ENCODE measurements around the gene CAB39.
A peak's percentile ranks its signal among the peaks of the same experiment; 100 is the strongest.

The CAB39 gene

DNA sequence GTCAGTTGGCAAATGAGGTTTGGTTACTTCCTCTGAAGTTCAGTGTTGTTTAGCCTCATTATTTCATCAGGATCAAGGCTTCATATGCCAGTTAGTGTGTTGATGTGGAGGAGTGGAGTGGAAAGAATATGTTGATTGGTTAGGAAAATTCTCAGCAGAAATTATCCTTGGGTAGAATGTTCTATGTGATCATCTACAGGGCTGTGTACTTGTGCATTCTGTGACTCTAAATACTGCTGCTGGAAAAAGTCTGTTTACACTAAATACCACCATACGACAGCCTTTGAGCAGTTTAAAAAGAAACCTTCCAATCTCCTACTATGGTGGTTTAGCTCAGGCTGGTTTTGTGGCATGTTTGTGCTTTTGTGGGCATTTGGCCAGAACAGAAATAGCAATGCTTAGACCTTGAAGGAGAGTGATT is 25.8 kb downstream of the CAB39 start:
- peaks cover 64% of the 10 kb centered on the region for H3K4me1 Mint-ChIP-seq (ENCODE audit: low read depth)
- no peaks in the 10 kb centered on the region for H3K9me3 Mint-ChIP-seq
- peak overlapping the region; percentile 18 for H3K4me3 Mint-ChIP-seq
- H3K36me3 Mint-ChIP-seq (ENCODE audit: low read depth): peaks cover 41% of the 10 kb centered on the region
- no peaks in the 10 kb centered on the region for H3K27me3 Mint-ChIP-seq (ENCODE audit: low read depth)
- peak overlapping the region; percentile 56 for H3K27ac Mint-ChIP-seq

- Mint-ChIP-seq H3K4me3 (no peak overlapping the region), H3K36me3 (ENCODE audit: low read depth) (peaks cover 43% of the 10 kb centered on the region), H3K27me3 (ENCODE audit: low read depth) (no peaks in the 10 kb centered on the region), H3K27ac (no peak overlapping the region), H3K4me1 (ENCODE audit: low read depth) (peaks cover 60% of the 10 kb centered on the region), H3K9me3 (no peaks in the 10 kb centered on the region)
These were observed 26.3 kb downstream of the CAB39 start for GRCh38 chr2:230738924-230739323.

- Mint-ChIP-seq H3K9me3 (no peaks in the 10 kb centered on the region), H3K4me3 (no peak overlapping the region), H3K27me3 (ENCODE audit: low read depth) (no peaks in the 10 kb centered on the region), H3K36me3 (ENCODE audit: low read depth) (peaks cover 34% of the 10 kb centered on the region), H3K27ac (peak overlapping the region; percentile 28), H3K4me1 (ENCODE audit: low read depth) (peaks cover 50% of the 10 kb centered on the region)
These were observed 27.3 kb downstream of the CAB39 start for GRCh38 chr2:230739961-230740360.

GRCh38 chr2:230742781-230743180 is 30.1 kb downstream of the CAB39 start:
- peaks cover 47% of the 10 kb centered on the region for H3K36me3 Mint-ChIP-seq (ENCODE audit: low read depth)
- H3K27ac Mint-ChIP-seq: no peak overlapping the region
- H3K4me1 Mint-ChIP-seq (ENCODE audit: low read depth): peaks cover 45% of the 10 kb centered on the region
- H3K4me3 Mint-ChIP-seq: no peak overlapping the region
- H3K9me3 Mint-ChIP-seq: no peaks in the 10 kb centered on the region
- H3K27me3 Mint-ChIP-seq (ENCODE audit: low read depth): no peaks in the 10 kb centered on the region

DNA sequence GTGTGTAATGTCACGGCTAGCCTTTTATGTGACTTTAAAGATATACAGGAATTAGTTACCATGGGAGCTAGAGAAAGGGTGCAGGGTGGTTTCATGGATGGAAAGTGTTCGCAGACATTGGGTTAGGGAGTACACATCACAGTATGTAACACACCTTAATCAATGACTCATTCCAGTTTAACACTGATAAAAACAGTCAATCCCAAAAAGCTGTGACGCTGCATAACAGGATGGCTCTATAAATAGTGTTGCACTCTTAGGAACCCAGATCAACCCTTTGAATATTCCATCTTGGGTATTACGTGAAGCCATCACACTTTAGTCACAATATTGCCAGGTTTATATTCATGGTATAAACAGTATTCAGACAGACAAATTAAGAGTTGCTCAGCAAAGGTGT is 33.6 kb downstream of the CAB39 start:
- H3K36me3 Mint-ChIP-seq (ENCODE audit: low read depth): peaks cover 41% of the 10 kb centered on the region
- H3K4me3 Mint-ChIP-seq: no peak overlapping the region
- no peaks in the 10 kb centered on the region for H3K27me3 Mint-ChIP-seq (ENCODE audit: low read depth)
- no peak overlapping the region for H3K27ac Mint-ChIP-seq
- H3K4me1 Mint-ChIP-seq (ENCODE audit: low read depth): peaks cover 41% of the 10 kb centered on the region
- no peaks in the 10 kb centered on the region for H3K9me3 Mint-ChIP-seq

DNA sequence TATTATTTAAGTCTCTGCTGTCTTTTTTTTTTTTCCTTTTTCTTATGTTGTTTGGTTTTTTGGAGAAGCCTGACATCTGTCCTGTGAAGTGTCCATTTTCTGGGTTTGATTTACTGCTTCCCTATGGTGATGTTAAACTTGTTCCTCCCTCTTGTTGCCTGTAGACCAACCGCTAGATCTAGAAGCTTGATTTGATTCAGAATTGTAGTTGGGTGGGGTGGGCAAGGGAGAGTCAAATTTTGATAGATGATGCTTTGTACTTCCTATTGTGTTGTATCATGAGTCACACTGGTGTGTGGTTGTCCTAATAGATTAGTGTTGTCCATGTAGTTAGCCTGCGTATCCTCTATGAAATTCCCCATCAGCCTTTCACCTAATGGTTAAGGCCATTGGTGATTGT is 35.4 kb downstream of the CAB39 start:
- Mint-ChIP-seq H3K27ac (peak overlapping the region; percentile 38), H3K27me3 (ENCODE audit: low read depth) (no peaks in the 10 kb centered on the region), H3K9me3 (no peaks in the 10 kb centered on the region), H3K36me3 (ENCODE audit: low read depth) (peaks cover 44% of the 10 kb centered on the region), H3K4me3 (no peak overlapping the region), H3K4me1 (ENCODE audit: low read depth) (peaks cover 45% of the 10 kb centered on the region)

DNA sequence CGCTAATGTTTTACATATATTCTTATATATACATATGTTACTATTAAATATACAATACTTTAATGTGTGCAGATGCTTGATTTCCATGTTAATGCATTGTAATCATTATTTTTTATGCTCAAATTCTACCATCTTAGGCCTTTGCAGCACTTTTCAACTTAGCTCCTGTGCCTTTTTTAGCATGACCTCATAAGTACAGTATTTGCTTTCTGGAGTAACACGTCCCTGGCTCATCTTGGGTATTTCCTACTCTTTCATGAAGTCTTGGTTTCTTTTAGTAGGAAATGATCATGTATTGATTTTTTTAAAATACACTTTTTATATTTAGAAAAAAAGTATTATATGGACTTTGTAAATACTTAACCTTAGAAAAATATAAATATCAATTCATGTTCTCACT is 36.5 kb downstream of the CAB39 start:
- no peaks in the 10 kb centered on the region for H3K27me3 Mint-ChIP-seq (ENCODE audit: low read depth)
- no peaks in the 10 kb centered on the region for H3K9me3 Mint-ChIP-seq
- H3K36me3 Mint-ChIP-seq (ENCODE audit: low read depth): peaks cover 42% of the 10 kb centered on the region
- no peak overlapping the region for H3K4me3 Mint-ChIP-seq
- peaks cover 46% of the 10 kb centered on the region for H3K4me1 Mint-ChIP-seq (ENCODE audit: low read depth)
- no peak overlapping the region for H3K27ac Mint-ChIP-seq

- H3K4me3 Mint-ChIP-seq: no peak overlapping the region
- peak overlapping the region; percentile 55 for H3K27ac Mint-ChIP-seq
- H3K9me3 Mint-ChIP-seq: no peaks in the 10 kb centered on the region
- peaks cover 48% of the 10 kb centered on the region for H3K36me3 Mint-ChIP-seq (ENCODE audit: low read depth)
- H3K4me1 Mint-ChIP-seq (ENCODE audit: low read depth): peaks cover 62% of the 10 kb centered on the region
- no peaks in the 10 kb centered on the region for H3K27me3 Mint-ChIP-seq (ENCODE audit: low read depth)
These were observed 38.4 kb downstream of the CAB39 start for GRCh38 chr2:230751062-230751461.

GRCh38 chr2:230754200-230754599 is 41.6 kb downstream of the CAB39 start:
- Mint-ChIP-seq H3K4me3 (no peak overlapping the region), H3K9me3 (no peaks in the 10 kb centered on the region), H3K4me1 (ENCODE audit: low read depth) (peaks cover 68% of the 10 kb centered on the region), H3K36me3 (ENCODE audit: low read depth) (peaks cover 37% of the 10 kb centered on the region), H3K27me3 (ENCODE audit: low read depth) (no peaks in the 10 kb centered on the region), H3K27ac (peak overlapping the region; percentile 49)

DNA sequence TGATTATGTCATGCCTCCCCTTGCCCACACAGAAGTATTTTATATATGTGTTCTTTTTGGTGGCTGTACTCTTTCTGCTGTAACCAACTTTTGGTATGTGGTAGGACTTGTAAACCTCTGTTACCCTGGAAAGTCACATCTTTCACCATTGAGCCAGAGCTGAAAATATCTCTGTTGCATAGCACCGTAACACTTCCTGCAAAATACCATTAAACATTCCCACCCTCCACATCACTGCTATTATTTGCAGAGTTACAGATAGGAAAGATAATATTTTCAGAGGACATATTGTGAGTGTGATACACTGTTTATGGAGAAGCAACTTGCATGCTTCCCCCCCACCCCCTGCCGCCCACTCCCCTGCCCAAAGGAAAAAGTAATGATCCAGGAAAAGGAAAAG is 44.8 kb downstream of the CAB39 start:
- Mint-ChIP-seq H3K27ac (peak overlapping the region; percentile 78), H3K27me3 (ENCODE audit: low read depth) (no peaks in the 10 kb centered on the region)

DNA sequence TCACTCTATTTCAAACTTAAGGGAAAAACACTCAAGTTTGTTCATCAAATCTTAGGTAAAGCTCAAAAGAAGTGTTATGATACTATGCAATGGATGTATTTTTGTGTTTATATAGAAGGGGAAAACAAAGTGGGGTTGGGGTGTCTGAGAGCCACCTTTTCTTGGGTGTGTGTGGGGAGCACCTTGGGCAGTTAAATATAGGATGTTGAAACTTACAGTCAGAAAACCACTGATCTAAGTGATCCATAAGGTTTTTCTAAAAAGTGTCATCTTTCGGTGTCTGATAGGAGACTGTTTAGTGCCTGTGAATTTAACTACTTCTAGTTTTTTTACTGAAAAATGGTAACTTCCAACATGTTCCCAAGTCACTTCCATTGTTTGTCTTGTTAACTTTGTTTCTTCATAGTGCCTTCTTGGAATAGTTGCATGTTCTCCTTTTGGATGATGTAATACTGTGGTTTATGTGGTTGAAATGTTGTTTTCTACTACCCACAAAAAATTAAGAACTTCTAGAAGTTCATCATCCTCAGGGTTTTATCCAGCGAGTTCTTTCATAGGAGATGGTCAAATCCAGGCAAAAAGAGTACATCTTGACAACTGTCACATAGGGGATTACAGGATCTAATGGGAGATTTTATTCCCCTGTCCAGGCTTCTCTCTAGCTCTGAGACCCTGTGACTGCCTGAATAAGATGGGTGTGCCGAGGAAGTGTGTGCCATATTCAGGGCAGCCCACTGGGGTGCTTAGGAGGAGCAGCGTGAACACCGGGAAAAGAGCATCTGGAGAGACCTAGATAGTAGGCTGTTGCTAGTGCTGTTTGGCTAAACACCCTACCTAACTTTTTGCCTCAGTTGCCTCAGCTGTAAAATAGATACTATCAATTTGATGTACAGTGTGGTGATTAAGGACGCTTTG is 46.2 kb downstream of the CAB39 start:
- peak overlapping the region; percentile 65 for H3K27ac Mint-ChIP-seq
- no peaks in the 10 kb centered on the region for H3K27me3 Mint-ChIP-seq (ENCODE audit: low read depth)
- no peaks in the 10 kb centered on the region for H3K9me3 Mint-ChIP-seq
- H3K4me1 Mint-ChIP-seq (ENCODE audit: low read depth): peaks cover 67% of the 10 kb centered on the region
- H3K36me3 Mint-ChIP-seq (ENCODE audit: low read depth): peaks cover 42% of the 10 kb centered on the region
- peak overlapping the region; percentile 10 for H3K4me3 Mint-ChIP-seq

More for the DNA sequence above, 44.8 kb downstream of the CAB39 start:
- Mint-ChIP-seq H3K36me3 (ENCODE audit: low read depth) (peaks cover 41% of the 10 kb centered on the region), H3K9me3 (no peaks in the 10 kb centered on the region), H3K4me1 (ENCODE audit: low read depth) (peaks cover 70% of the 10 kb centered on the region), H3K4me3 (no peak overlapping the region)

GRCh38 chr2:230759481-230760167 is 47.0 kb downstream of the CAB39 start:
- peak overlapping the region; percentile 65 for H3K27ac Mint-ChIP-seq
- H3K9me3 Mint-ChIP-seq: no peaks in the 10 kb centered on the region
- peaks cover 45% of the 10 kb centered on the region for H3K36me3 Mint-ChIP-seq (ENCODE audit: low read depth)
- peaks cover 61% of the 10 kb centered on the region for H3K4me1 Mint-ChIP-seq (ENCODE audit: low read depth)
- H3K27me3 Mint-ChIP-seq (ENCODE audit: low read depth): no peaks in the 10 kb centered on the region
- no peak overlapping the region for H3K4me3 Mint-ChIP-seq

DNA sequence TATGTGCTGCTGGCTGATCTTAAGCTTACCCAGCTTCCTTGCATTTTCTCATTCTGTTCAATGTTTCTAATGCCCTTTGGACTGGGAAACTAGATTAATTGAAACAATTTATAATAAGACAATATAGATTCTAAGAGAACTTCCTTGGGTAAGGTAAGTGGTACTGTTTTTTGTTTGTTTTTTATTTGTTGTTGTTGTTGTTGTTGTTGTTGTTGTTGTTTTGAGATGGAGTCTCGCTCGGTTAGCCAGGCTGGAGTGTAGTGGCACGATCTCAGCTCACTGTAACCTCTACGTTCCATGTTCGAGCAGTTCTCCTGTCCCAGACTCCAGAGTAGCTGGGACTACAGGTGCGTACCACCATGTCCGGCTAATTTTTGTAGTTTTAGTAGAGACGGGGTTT is 49.1 kb downstream of the CAB39 start:
- H3K27me3 Mint-ChIP-seq (ENCODE audit: low read depth): no peaks in the 10 kb centered on the region
- peaks cover 49% of the 10 kb centered on the region for H3K36me3 Mint-ChIP-seq (ENCODE audit: low read depth)
- H3K4me1 Mint-ChIP-seq (ENCODE audit: low read depth): peaks cover 59% of the 10 kb centered on the region
- no peaks in the 10 kb centered on the region for H3K9me3 Mint-ChIP-seq
- no peak overlapping the region for H3K4me3 Mint-ChIP-seq
- no peak overlapping the region for H3K27ac Mint-ChIP-seq

DNA sequence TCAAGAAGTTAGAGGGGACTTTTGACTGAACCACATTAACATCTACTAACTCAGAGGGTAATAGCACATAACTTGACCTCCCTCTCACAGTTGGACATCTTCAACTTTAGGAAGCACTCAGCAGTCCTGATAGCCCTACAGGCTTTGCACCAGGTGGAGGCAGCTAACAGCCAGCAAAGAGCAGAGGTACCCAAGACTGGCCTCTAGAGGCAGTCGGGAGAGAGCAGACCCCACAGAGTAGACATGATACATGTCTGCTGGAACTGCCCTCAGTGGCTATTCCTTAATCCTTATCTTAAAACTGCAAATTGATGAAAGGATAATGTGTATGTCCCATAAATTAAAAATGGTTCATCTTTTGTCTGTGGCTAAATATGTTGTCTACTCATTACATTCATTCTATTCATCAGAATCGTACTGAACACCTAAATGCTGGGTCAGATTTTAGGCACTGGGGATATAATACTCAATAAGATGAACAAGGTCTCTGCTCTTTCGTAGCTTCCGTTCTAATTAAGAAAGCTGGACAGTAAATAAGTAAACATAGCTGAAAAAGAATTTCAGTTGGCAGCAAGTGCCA is 49.8 kb downstream of the CAB39 start:
- H3K36me3 Mint-ChIP-seq (ENCODE audit: low read depth): peaks cover 53% of the 10 kb centered on the region
- H3K4me3 Mint-ChIP-seq: no peak overlapping the region
- peaks cover 57% of the 10 kb centered on the region for H3K4me1 Mint-ChIP-seq (ENCODE audit: low read depth)
- H3K27ac Mint-ChIP-seq: peak overlapping the region; percentile 15
- H3K27me3 Mint-ChIP-seq (ENCODE audit: low read depth): no peaks in the 10 kb centered on the region
- H3K9me3 Mint-ChIP-seq: no peaks in the 10 kb centered on the region

- no peaks in the 10 kb centered on the region for H3K9me3 Mint-ChIP-seq
- H3K27ac Mint-ChIP-seq: no peak overlapping the region
- H3K4me3 Mint-ChIP-seq: no peak overlapping the region
- peaks cover 63% of the 10 kb centered on the region for H3K36me3 Mint-ChIP-seq (ENCODE audit: low read depth)
- H3K27me3 Mint-ChIP-seq (ENCODE audit: low read depth): no peaks in the 10 kb centered on the region
- H3K4me1 Mint-ChIP-seq (ENCODE audit: low read depth): peaks cover 53% of the 10 kb centered on the region
These were observed 51.7 kb downstream of the CAB39 start for GRCh38 chr2:230764346-230764745.
